ENCODE data around the gene ACRBP. TPM values are rescaled to one million over a fixed set of nuclear protein-coding genes. Genes with fewer than 3 reads are reported as not detected.
A peak's percentile ranks its signal among the peaks of the same experiment; 100 is the strongest.

The ACRBP gene
- total RNA-seq, 1 experiment from 2014 or later, result not detected

DNA sequence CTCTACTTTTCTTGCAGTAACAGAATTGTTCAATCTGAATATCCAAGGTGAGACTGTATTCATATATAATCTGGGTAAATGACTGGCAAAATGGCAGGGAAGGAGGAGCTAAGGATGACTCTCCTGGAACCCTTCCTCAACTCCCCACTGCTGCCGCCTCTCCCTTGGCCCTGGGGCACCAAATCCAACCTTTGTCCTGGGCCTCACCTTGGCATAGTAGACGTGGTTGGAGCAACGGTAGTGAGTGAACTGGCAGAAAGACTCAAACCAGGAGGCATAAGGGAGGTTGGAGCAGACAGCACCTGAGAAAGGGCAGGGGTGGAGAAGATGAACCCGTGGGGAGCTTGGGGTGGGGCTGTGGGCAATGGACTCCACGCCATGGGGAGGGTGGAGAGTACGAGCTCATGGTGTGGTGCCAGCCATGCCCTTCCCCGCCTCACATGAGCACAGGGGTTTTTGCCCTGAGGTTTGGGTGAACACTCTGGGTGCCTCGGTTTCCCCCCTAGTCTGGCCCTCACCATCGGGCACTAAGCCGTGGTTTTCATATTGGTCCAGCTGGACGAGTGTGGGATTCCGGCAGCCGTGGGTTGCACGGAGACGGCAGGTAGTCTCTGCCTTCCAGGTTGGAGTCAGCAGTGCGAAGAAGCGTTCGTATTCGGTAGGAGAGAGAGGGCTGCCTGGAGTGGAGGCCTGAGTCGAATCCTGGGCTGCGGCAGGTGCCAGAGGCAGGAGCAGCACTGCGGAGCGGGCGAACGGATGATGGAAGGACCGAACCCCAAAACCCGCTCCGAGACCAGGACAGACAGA, 753 bp downstream of the ACRBP start:
- no peak for DNase-seq (ENCODE audit: low read depth)

DNA sequence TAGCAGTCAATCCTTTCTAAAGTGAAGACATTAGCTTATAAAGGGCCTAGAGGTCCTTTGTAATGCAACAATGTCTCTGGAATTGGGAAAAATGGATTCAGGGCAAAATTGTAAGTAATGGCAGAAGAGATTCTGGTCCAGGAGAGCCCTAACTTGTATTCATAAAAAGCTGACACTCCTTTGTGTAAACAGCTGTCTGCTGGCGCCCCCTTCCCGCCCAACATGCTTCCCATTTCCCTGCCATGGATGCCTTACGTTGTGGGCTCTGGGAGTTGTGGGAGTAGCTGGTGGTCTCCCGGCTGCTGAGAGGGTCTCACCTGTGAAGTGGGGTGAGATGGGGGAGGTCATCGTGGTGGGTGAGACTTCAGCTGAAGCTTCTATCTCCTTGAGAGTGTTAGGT, 2.3 kb downstream of the ACRBP start:
- no peak for DNase-seq (ENCODE audit: low read depth)

DNA sequence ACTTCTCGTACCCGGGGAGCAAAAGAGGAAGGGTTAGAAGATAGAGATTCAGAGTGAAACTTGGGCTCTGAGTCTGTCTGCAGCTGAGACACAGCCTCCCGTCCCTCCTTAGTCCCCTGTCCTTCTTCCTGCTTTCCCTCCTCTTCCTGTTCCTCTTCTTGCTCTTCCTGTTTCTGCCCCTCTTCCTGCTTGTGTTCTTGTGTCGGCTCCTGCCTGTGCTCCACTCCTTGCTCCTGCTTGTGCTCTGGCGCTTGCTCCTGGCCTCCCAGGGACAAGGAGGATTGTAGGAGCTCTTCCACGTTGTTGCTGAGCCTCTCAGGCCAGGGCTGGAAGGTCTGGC, 3.0 kb downstream of the ACRBP start:
- DNase-seq (ENCODE audit: low read depth), result no peak

DNA sequence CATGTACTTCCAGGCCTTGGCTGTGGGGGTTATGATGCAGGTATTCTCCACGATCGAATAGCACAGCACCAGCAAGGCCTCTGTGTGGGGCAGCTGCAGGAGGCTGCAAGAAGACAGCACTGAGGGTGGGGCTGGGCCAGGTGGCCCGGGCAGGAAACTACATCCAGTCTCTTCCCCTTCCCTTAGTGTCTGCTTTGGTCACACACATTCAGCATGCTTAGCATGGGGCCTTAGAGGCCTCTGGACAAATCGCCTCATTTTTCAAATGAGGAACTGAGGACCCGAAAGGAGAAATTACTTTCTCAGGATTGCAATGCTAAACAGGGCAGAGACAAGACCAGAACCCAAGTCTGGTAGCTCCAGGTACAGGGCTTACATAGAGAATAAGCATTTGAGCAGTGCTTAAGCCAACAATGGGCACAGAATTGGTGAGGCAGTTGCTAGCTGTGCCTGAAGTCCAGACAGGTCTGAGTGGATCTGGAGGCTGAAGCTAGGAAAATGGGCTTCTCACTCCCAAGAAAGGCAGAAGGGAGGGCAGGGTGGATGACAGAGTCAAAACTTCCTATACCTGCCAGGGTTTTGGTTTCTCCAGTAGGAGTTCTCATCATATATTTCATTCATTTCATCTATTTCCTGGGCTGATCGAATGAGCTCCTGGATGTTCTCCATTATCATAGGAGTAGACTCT, 3.5 kb downstream of the ACRBP start:
- DNase-seq (ENCODE audit: low read depth), result no peak

DNA sequence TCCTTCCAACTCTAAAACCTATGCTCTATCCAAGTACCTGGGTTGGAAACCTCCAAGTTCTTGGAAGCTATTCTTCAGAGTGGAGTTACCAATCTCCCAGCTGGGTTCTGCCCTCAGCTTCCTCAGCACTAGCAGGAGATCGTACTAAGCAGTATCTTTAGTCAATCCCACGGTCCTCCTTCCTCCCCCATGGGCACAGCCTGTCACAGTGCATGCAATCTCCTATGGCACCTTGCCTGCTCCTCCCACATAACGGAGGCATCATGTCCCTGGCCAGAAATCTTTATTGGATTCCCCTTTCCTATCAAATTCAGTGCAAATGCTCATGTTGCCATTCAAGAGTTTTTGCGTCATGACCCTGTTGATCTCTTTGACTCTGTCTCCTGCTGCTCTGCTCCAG, 6.1 kb downstream of the ACRBP start:
- no peak for DNase-seq (ENCODE audit: low read depth)

DNA sequence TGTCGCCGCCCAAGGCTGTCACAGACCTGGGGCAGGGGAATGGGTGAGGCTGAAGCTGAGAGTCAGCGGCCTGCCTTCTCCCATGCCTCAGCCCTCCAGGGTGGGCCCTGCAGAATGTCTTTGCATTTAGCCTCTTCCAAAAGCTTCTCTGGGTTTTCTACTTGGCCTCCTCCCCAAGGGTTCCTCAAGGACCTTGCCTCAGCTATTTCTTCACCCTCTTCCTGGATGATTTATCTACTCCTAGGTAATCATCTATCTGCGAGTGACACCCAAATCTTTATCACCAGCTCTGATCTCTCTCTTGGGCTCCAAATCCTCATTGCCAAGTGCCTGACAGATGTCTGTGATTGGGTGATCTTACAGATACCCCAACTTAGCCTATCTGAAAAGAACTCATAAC, 6.7 kb downstream of the ACRBP start:
- no peak for DNase-seq (ENCODE audit: low read depth)

DNA sequence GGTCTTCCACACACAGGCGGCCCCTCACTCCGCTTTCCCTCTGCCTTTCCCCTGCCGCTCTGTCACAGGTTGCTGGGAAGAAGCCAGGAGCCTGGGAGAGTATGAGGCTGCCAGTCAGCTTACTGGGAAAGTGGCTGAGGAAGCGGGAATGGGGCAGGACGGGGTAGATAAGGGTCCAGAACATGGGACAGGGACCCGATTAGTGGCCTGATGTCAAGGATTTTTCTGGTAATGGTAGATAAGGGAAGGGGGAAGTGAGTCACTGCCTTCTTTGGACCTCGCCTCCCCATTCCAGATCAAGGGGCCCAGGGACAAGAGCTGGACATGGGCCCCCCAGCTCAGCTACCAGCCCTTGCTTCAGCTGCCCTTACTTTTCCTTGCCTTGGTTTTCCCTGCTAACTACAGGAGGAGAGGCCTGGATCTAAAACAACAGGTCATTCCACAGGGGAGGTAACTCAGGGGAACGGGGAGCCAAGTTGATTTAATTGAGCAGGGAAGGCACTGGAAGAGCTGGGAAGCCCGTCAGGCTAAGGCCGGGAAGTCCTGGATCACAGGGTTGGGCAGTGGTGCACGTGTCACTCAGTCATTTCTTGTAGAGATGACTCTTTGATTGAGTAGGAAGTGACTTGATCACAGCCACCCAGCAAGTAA, 8.0 kb downstream of the ACRBP start:
- no peak for DNase-seq (ENCODE audit: low read depth)

DNA sequence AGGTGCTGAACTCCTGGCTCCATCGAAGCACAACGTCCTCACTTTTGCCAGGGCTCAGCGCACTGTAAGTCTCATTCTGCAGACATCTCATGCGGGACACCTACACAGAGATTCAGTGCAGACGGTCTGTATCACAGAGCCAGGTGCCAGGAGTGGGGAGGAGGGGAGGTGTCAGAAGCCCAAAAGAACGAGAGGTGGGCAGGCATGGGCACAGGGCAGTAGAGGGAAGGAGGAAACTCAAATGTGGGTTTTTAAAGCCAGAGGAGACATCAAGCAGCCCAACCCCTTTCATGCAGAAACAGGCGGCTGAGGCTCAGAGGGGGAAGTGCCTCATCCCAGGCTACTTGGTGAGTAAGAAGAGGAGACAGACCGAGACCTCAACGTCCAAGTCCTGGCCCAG, 8.9 kb downstream of the ACRBP start:
- DNase-seq (ENCODE audit: low read depth), result no peak

DNA sequence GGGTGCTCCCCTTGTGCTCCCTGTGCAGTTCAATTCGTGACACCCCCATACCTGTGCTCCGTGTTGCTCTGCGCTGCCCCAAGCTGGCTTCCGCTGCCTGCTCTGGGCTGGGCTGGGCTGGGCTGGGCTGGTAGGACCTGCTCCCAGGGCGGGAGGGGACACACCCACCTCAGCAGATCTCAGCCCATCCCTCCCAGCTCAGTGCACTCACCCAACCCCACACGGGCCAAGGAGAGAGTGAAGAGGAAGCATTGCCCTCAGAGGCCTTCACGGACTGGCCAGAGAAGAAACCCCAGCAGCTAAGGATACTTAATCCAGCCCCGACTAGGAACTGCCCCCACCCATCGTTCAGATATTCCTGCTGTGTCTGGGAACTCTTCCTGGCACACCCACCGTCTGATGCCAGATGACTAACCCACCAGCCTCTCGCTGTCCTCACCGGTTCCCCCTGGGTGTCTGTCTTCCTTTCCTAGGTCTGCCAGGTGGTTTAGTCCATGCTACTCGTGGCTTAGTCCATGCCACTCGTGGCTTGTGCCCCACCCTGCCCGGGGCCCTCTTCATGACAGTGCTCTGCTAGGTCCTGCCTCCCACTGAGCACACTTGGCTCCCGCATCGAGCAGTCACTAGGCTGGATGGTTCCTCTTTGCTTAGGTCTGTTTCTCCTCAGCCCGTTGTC, 11.2 kb downstream of the ACRBP start, which contains the start of gene LPAR5:
TSS of gene LPAR5 (minus strand) at position 104 of the 676 bp plus-strand sequence. CDS start 14,711 bp downstream, outside the sequence.
- peak; percentile 76 for DNase-seq (ENCODE audit: low read depth)

DNA sequence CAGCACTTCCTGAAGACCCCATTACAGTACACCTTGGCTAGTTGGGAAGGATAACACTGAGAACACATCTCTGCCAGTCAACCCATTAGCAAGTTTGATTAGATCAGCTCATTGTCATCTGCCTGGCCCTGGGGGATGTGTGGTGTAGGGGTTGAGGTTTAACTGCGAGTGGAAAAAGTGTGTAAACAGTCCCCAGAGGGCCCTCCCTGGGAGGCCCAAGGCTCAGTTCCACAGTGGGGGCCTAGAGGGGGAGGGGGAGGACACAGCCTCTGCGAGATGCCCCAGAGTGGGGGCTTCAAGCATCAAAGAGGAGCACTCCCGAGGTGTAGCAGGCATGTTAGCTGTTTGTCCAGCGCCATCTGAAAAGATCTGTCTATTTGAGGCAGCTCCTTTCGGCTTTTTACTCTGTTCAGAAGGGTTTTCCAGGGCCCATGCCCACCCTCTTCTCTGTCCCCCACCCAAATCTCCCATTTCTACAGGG, 11.8 kb downstream of the ACRBP start:
- no peak for DNase-seq (ENCODE audit: low read depth)

DNA sequence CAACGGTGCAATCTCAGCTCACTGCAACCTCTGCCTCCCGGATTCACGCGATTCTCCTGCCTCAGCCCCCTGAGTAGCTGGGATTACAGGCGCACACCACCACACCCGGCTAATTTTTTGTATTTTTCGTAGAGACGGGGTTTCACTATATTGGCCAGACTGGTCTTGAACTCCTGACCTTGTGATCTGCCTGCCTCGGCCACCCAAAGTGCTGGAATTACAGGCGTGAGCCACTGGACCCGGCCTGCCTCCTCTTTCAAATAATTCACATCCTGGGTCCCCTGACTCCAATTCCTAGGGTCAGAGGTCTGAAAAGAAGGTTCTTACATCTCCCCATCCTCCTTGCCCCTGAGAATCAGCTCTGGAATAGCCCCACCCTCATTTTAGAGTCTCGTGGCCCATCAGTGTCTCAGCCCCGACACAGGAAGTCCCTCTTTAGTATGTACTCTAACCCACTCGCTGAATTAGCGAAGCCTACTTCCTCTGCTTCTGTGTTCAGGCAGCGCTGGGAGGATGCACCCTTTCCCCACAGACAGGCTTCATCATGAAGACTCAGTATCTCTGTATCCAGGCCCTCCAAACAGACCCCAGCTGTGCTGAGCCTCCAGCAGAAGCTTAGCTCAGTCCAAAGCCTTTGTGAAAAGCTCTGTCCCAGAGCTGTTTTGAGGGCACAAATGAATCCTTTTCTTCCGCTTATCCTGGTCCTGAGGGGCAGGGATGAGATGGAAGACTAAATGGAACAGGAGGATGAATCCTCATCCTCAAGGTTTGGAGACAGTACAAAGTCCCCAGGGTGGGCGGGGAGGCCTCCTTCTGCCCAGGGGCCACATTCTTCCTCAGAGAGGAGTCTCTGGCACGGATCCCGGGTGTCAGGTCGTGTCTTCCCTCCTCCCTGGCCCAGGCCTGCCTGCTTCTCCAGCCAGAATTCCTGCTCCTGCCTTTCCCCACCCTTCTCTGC, 14.9 kb downstream of the ACRBP start:
- peak; percentile 42 for DNase-seq (ENCODE audit: low read depth)

DNA sequence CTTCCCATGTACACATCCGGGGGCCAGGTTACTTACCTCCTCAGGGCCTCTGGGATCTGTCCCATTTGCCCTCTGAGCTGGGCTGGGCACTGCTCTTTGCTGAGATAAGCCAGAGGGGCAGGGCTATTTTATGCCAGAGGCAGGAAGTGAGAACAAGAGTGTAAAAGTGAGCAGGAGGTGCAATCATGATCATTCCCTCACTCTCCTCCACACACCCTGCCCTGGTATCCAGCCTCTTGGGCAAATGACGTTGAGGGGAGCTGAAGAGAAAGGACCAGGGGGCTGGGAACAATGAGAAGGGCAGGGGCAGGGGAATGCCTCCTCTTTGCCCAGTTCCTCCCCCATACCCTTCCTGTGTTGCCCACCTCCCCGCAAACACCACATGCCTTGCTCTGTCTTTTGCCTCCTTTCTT, 15.7 kb downstream of the ACRBP start:
- no peak for DNase-seq (ENCODE audit: low read depth)

DNA sequence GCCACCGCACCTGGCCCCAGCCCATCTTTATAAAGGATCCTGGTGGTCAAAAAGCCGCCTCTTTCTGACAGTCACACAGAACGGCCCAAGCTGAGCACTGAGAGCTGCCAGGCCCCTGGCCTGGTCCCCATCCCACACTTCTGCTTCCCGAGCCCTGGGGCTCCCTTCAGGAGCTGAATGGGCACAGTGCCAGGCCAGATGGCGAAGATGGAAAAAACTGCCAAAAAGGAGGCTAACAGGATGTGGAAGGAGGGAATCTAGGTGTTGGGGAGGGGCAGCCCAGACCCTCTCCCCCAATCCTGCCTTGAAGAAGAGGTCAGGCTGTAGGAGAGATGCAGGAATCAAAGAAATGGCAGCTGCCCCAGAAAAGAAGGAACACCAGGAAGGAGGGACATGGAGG, 16.5 kb downstream of the ACRBP start:
- DNase-seq (ENCODE audit: low read depth), result no peak

DNA sequence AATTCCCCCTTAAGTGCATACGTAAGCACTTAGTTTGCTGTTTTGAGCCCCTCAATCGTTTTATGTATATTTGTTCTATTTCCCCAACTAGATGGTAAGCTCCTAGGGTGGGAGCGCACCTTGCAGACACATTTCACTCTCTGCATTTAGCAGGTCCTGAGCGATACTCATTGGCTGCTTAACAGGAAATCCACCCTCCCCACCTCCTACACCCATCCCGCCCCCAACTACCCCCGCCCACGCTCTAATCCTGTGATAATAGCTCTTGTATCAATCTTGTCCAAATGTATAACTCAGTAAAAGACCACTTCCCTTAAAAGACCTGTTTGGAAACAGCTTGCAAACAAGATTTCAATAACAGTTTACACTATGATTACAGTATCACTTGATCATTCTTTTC, 19.6 kb downstream of the ACRBP start:
- no peak for DNase-seq (ENCODE audit: low read depth)

DNA sequence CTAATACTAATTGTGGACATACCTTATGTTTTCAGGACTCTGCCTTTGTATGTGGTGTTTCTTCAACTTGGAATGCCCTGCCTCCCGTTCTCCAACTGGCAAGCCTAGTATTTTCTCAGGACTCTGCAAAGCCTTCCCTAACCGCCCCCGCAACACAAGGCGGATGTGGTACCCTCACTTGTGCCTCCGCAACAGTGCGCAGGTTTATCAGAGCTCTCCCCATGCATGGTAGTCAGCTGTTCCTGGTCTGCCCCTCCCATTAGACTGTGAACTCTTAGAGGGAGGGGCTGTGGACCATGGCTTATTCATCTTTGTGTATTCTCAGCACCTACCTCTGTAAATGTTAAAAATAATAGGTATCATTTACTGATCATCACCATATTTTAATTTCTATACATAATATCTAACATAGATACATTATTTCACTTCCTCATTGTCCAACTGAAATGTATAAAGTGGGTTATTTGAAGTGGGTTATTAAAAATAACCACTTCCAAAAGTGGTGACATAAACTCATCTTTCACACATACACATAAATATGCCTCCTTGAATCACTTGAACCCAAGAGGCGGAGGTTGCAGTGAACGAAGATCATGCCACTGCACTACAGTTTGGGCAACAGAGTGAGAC, 20.5 kb downstream of the ACRBP start:
- DNase-seq (ENCODE audit: low read depth), result peak; percentile 35

DNA sequence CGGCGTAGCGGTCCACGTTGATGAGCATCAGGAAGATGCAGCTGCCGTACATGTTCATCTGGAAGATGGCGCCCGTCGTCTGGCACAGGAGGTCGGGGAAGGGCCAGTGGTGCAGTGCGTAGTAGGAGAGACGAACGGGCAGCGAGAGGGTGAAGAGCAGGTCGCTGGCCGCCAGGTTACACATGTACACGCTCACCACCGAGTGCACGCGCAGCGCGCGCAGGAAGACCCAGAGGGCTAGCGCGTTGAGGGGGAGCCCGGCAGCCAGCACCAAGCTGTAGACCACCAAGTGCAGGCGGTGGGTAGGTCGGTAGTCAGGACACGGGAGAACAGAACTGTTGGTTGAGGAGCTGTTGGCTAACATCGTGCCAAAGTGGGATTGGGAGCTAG, 26.4 kb downstream of the ACRBP start:
- no peak for DNase-seq (ENCODE audit: low read depth)

DNA sequence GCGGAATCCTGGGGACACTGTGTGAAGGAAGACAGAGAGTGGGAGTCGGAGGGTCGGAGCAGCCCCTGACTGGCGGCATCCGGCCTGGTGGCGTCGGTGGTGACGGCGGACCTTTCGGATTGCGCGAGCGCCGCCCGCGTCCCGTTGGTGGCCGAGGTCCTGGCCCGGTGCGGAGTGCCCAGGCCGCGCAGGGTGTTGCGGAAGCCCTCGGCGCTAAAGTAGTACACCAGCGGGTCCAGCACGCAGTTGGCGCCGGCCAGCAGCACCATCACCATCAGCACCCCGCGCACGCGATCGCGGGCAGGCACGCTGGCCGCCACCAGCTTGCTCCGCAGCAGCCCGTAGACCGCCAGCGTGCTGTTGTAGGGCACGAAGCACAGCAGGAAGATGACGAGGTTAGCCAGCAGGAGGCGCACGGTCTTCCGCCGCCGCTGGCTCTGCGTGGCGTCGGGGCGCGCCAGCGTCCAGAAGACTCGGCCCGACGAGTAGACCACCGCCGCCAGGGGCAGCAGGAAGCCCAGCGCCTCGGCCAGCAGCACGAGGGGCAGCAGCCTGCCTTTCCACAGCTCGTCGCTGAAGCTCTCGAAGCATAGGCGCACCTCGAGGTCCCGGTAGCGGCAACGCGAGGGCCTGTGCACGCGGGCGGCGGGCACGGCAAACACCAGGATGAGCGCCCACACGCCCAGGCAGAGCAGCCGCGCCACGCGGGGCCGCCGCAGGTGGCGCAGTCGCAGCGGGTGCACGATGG, 26.9 kb downstream of the ACRBP start:
- no peak for DNase-seq (ENCODE audit: low read depth)

DNA sequence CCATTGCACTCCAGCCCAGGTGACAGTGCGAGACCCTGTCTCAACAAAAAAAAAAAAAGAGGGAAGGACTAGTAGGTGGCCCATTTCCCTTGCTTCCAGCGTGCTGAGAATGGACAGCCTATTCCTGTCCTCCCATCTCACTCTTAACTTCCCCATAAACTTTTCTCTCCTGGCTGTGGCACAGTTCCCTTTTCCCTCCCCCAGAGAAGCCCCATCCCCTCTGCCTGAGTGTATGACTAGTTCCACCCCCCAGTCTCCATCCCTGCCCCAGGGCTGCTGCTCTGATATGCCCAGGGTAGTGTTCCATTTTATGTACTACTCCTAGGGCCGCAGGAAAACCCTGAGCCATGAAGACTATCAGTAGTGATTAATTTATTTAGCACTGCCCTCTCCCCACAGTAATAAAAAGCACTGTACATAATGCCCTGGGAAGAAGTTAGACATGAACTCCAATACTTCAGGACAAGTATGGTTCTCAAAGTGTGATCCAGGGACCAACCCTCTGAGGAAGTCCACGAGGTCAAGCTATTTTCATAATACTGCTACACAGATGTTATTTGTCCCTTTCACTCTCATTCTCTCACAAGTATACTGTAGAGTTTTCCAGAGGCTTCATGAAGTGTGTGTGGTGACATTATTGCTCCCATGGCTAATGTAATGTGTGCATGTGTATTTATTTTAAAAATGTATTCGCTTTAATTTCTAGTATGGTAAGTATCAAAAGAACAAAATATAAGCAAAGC, 28.6 kb downstream of the ACRBP start:
- no peak for DNase-seq (ENCODE audit: low read depth)

DNA sequence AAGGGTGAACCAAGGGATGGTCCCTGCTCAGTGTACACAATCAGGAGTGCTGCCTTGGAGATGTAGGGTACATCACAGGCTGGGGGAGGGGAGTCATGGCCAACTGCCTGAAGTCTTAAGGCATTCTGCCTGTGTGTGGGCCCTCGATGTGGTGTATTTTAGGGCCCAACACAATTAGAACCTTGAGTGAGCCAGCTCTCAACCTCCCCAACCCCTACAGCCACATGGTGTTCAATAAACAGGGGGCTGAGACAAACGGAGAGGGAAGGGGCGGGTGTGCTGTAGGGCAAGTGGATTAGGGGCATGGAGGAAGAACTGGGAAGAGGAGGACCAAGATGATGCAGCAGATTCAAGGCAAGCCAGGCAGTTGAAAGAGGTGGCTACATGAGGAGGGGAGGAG, 31.4 kb downstream of the ACRBP start:
- DNase-seq (ENCODE audit: low read depth), result no peak

All from Daoy (cell line).